ENCODE data around the gene P2RY4.
"Not testable (repeated sequence)": the region's sequence is repeated elsewhere in the genome, so short reads cannot be mapped to it uniquely, and the experiment has no call there.

The P2RY4 gene

GRCh38 chrX:70243601-70244000 is 16.4 kb downstream of the P2RY4 start:
- DNase-seq = not testable (repeated sequence)

GRCh38 chrX:70241501-70241900 is 18.5 kb downstream of the P2RY4 start:
- DNase-seq = no peak

- no peak for DNase-seq
Measured at GRCh38 chrX:70240751-70241150, 19.3 kb downstream of the P2RY4 start.

GRCh38 chrX:70234355-70234754 is 25.6 kb downstream of the P2RY4 start, which contains the start of gene AWAT1:
AWAT1 (plus strand) TSS chrX:70234655; CDS start chrX:70234696, 41 bp downstream.
- no peak for DNase-seq

- DNase-seq = no peak
Measured at GRCh38 chrX:70231666-70232065, 28.3 kb downstream of the P2RY4 start.

GRCh38 chrX:70226687-70227086 is 33.3 kb downstream of the P2RY4 start:
- no peak for DNase-seq

GRCh38 chrX:70226048-70226447 is 34.0 kb downstream of the P2RY4 start:
- no peak for DNase-seq

- DNase-seq = no peak
Measured at GRCh38 chrX:70219938-70220764, 39.9 kb downstream of the P2RY4 start.

- not testable (repeated sequence) for DNase-seq
Measured at GRCh38 chrX:70209570-70209969, 50.4 kb downstream of the P2RY4 start.

- DNase-seq = no peak
Measured at GRCh38 chrX:70208479-70208878, 51.5 kb downstream of the P2RY4 start.

Measured in C1 segment of cervical spinal cord (tissue), 14 donors.